Fibroblast of lung (primary cell): ENCODE data around the gene BTBD9.

Experiments used
- EZH2 ChIP-seq: IDR thresholded peaks from 2 replicates; pipeline ENCODE4 v1.5.1; 2012; ENCODE audit warnings: low read length, control low read depth, mild to moderate bottlenecking; ENCODE audit errors: missing control alignments
- TF ChIP-seq, protein P1 (sequence below), 2 donors: IDR thresholded peaks in 1 of 2; conservative IDR thresholded peaks in 1 of 2; 1 replicate in 1 of 2; 2 replicates in 1 of 2; pipeline ENCODE4 v1.5.1; 2011 to 2012; ENCODE audit warnings: low read length in 2 of 2, control low read depth in 1 of 2, inconsistent platforms in 1 of 2, low read depth in 1 of 2, mild to moderate bottlenecking in 1 of 2

DNA sequence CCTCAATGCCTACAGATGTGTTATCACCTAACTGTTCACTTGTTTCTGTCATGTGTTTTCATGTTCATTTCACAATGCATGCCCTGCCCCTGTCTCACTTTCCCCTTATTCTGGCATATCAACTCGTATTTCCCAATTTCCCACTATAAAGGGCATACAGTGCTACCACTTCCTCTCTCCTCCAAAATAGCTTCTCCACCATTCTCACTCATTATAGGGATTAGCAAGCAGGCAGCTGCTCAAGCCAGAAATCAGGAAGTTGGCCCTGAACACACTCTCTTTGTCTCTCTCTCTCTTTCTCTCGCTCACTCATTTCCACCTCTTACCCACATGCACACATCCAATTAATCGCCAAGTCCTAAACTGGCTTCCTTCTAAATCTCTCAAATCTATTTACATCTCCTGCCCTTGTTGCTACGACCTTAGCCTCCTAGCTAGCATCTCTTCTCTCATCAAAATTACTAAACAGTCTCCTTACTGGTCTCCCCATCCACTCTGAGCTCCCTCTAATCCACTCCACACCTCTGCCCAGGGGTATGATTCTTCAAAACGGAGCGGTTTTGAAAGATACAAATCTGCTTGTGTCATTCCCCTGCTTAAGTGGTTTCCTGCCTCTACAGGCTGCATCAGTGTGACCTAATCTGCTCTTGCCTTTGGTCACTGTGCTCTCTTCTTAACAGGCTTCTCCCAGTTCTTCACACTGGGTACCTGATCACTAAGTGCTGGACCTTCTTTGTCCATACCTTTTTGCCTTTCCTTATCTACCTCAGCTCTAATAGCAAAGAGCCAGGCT lies 196.2 kb downstream of the BTBD9 start:
- TF ChIP-seq, protein P1, sequence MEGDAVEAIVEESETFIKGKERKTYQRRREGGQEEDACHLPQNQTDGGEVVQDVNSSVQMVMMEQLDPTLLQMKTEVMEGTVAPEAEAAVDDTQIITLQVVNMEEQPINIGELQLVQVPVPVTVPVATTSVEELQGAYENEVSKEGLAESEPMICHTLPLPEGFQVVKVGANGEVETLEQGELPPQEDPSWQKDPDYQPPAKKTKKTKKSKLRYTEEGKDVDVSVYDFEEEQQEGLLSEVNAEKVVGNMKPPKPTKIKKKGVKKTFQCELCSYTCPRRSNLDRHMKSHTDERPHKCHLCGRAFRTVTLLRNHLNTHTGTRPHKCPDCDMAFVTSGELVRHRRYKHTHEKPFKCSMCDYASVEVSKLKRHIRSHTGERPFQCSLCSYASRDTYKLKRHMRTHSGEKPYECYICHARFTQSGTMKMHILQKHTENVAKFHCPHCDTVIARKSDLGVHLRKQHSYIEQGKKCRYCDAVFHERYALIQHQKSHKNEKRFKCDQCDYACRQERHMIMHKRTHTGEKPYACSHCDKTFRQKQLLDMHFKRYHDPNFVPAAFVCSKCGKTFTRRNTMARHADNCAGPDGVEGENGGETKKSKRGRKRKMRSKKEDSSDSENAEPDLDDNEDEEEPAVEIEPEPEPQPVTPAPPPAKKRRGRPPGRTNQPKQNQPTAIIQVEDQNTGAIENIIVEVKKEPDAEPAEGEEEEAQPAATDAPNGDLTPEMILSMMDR (conservative IDR thresholded peaks at IDR 0.05 in 1 of 2, IDR thresholded peaks at IDR 0.05 in 1 of 2; ENCODE audit: low read depth in 1 of 2, low read length in 2 of 2), result no peak
- no peak for TF ChIP-seq EZH2
